Fibroblast of the aortic adventitia (primary cell): ENCODE results near the gene EDNRB. TPM values are rescaled to one million over a fixed set of nuclear protein-coding genes. Genes with fewer than 3 reads are reported as not detected.
"Not testable (repeated sequence)": the region's sequence is repeated elsewhere in the genome, so short reads cannot be mapped to it uniquely, and the experiment has no call there.

Experiments
- DNase-seq: peaks from one replicate; pipeline ENCODE4 v3.0.0-alpha.2; 2010; ENCODE audit warnings: low read depth
- H3K4me3 ChIP-seq: 2 replicates; pipeline ENCODE4 v1.5.1; 2011; ENCODE audit warnings: low read depth, mild to moderate bottlenecking, control low read depth, low read length, moderate library complexity
- small RNA-seq: library from RNA; depleted of rRNA; stranded (forward); fragments of <200 nt; gene quantifications from one replicate; pipeline ENCODE3, GENCODE V24; 2012
- total RNA-seq: library from RNA; depleted of rRNA; stranded (reverse); fragments of >200 nt; gene quantifications from 2 replicates; pipeline ENCODE4 v1.2.3, GENCODE V29; 2012; ENCODE audit warnings: low replicate concordance
- TF ChIP-seq, protein P1 (sequence below): IDR thresholded peaks from 2 replicates; pipeline ENCODE4 v1.5.1; 2011; ENCODE audit warnings: mild to moderate bottlenecking, low read length, control low read depth, inconsistent platforms; ENCODE audit not compliant: insufficient read depth

Gene EDNRB
- total RNA-seq, 1 donor, result 23.3 TPM

DNA sequence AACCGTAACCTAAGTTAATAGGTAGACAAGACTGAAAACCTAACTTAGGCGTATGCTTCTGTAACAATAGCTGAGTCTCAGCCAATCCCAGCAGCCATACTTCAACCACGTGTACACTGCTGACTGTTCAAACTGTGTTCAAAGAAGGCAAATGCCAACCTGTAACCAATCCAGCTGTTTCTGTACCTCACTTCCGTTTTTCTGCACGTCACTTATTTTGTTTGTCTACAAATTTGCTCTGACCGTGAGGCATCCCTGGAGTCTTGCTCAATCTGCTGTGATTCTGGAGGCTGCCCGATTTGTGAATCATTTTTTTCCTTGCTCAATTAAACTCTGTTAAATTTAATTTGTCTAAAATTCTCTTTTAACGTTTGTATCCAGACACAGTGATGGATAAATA, 59.2 kb downstream of the EDNRB start:
- TF ChIP-seq, protein P1, sequence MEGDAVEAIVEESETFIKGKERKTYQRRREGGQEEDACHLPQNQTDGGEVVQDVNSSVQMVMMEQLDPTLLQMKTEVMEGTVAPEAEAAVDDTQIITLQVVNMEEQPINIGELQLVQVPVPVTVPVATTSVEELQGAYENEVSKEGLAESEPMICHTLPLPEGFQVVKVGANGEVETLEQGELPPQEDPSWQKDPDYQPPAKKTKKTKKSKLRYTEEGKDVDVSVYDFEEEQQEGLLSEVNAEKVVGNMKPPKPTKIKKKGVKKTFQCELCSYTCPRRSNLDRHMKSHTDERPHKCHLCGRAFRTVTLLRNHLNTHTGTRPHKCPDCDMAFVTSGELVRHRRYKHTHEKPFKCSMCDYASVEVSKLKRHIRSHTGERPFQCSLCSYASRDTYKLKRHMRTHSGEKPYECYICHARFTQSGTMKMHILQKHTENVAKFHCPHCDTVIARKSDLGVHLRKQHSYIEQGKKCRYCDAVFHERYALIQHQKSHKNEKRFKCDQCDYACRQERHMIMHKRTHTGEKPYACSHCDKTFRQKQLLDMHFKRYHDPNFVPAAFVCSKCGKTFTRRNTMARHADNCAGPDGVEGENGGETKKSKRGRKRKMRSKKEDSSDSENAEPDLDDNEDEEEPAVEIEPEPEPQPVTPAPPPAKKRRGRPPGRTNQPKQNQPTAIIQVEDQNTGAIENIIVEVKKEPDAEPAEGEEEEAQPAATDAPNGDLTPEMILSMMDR, result no peak
- peak; percentile 67 for DNase-seq
- H3K4me3 ChIP-seq, result no peak overlapping the region

DNA sequence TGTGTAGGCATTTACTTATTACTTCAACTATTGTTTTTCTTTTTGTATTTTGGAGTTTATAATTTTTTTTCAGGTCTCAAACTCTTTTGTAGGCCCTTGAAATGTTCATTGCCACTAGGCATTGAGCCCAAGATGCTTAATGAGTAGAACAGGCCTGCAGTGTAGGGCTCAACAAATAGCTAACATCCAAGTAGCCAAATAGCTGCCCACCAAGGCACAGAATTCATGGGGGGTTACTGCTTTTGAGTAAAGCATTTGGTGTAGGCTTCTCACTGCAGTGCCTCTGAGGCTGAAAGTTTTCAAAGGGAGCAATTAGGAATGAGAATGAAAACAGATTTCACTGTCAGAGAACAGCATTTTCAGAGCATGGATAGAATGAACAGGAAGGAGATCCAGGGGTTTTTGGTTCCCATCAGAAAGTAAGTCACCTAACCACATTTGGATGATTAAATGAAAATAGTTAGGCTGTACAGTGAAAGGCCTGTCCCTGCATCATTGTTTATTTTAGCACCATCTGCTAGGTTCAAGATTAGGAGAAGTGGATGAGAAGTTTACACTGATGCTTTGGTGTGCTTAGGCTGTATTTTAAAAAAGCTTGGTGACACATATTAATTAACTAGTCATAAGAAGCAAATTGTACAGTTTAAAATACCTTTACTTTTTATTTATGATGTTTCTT, 61.0 kb downstream of the EDNRB start:
- TF ChIP-seq, protein P1, result no peak
- H3K4me3 ChIP-seq, result no peak overlapping the region
- no peak for DNase-seq

DNA sequence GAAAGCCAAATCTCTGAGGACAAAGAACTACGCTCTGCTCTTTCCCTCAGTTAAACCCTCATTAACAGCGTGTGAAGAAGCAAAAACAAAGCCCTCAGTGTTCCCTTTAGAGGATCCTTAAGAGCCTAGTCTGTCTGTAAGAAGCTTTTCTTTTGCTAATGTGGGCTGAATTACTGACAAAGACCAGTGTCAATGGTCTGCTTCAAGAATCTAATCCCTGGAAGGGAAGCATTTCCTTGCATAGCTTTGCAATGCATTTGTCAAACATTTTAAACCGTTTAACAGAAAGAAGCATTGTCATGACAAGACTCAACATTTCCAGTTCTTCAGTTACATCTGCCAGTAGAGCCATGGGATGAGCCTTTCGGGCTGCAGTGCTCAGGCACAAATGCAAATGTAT, 64.9 kb downstream of the EDNRB start:
- no peak for DNase-seq
- TF ChIP-seq, protein P1, result no peak
- H3K4me3 ChIP-seq, result no peak overlapping the region

DNA sequence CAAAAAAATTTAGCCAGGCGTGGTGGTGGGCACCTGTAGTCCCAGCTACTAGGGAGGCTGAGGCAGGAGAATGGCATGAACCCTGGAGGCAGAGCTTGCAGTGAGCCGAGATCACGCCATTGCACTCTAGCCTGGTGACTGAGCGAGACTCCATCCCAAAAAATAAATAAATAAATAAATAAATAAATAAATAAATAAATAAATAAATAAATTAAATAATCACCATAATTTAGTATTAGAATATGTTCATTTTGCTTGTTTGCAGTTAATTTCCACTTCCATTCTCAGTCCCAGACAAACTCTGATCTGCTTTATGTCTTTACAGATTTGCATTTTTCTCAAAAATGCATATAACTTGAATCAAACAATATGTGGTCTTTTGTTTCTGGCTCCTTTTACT, 70.6 kb downstream of the EDNRB start:
- not testable (repeated sequence) for H3K4me3 ChIP-seq, DNase-seq

DNA sequence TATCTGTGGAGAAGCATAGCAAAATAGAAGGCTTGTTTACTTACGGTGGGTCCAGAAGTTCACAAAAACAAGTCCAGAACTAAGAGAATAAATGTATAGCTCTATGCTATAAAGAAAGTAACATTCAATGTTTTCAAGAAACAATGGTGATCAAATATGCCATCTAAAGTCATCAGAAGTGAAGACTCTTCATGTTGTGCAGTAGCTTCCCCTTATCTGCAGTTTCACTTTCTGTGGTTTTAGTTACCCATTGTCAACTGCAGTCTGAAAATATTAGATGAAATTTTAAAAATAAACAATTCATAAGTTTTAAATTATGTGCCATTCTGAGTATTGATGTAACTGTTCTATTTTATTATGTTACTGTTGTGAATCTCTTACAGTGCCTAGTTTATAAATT, 72.5 kb downstream of the EDNRB start:
- H3K4me3 ChIP-seq, result no peak overlapping the region
- TF ChIP-seq, protein P1, result no peak
- DNase-seq, result no peak

Small RNAs within 50 kb of the gene (small RNA-seq; reads per million reads assigned to genes)
- not detected for gene RN7SL810P

Other genes with a start within 250 kb of the EDNRB start
- 0.72 TPM in 1 of 2 replicates, not detected in the other for gene SLAIN1, start 221.1 kb downstream of the EDNRB start, total RNA-seq